CD4-positive, alpha-beta T cell (primary cell): Measurements from ENCODE around the gene SPDYE6. TPM values are rescaled to one million over a fixed set of nuclear protein-coding genes. Genes with fewer than 3 reads are reported as not detected.

Source experiments
- ATAC-seq: fragments of 200-7000 bp; cut with Tn5 transposase; one replicate; pipeline ENCODE4 v1.10.0; 2022; ENCODE audit warnings: mild to moderate bottlenecking; ENCODE audit not compliant: poor library complexity
- CTCF ChIA-PET: fragments of 350-600 bp; sonication (Branson Sonifier 250); formaldehyde crosslinking; loops from one replicate; lab custom pipeline; 2021; ENCODE audit warnings: antibody characterized with exemption, inconsistent platforms; lab: Charles Lee
- POLR2A ChIA-PET: fragments of 350-600 bp; sonication (Branson Sonifier 250); formaldehyde crosslinking; loops from one replicate; lab custom pipeline; 2021; ENCODE audit warnings: antibody characterized with exemption, inconsistent platforms; lab: Charles Lee
- DNase-seq, 14 experiments: peaks; one replicate each; pipeline ENCODE4 v3.0.0-alpha.2; 2013 to 2020; ENCODE audit warnings: mixed read lengths in 2 of 14
- H3K27ac ChIP-seq, 2 donors: one replicate each; pipeline versions ENCODE4 v1.5.1 to v1.7.0; 2013; ENCODE audit warnings: low read length in 2 of 2, low read depth in 1 of 2, mild to moderate bottlenecking in 1 of 2
- H3K27me3 ChIP-seq, 2 experiments: 1 replicate in 1 of 2; 2 replicates in 1 of 2; pipeline versions ENCODE4 v1.6.1 to v1.7.0; 2013; ENCODE audit warnings: low read length in 2 of 2, control low read depth in 1 of 2, mild to moderate bottlenecking in 1 of 2, moderate library complexity in 1 of 2; ENCODE audit not compliant: insufficient read depth in 2 of 2, control insufficient read depth in 1 of 2
- H3K36me3 ChIP-seq: one replicate; pipeline ENCODE4 v1.6.1; 2013; ENCODE audit warnings: low read length, control low read depth; ENCODE audit not compliant: insufficient read depth
- H3K4me1 ChIP-seq: one replicate; pipeline ENCODE4 v1.6.1; 2013; ENCODE audit warnings: low read length, control low read depth; ENCODE audit not compliant: insufficient read depth
- H3K4me3 ChIP-seq: one replicate; pipeline ENCODE4 v1.5.1; 2013; ENCODE audit warnings: mild to moderate bottlenecking, low read length, moderate library complexity
- H3K9me3 ChIP-seq, 2 experiments: 1 replicate in 1 of 2; 2 replicates in 1 of 2; pipeline versions ENCODE4 v1.6.1 to v1.7.0; 2013; ENCODE audit warnings: low read length in 2 of 2, mild to moderate bottlenecking in 2 of 2, control low read depth in 1 of 2, moderate library complexity in 1 of 2; ENCODE audit not compliant: control insufficient read depth in 1 of 2, insufficient read depth in 1 of 2
- H3K27ac Mint-ChIP-seq: one replicate; pipeline ENCODE4 v1.8.0; 2020; ENCODE audit warnings: mixed read lengths
- H3K27me3 Mint-ChIP-seq: one replicate; pipeline ENCODE4 v1.8.0; 2021; ENCODE audit warnings: mixed read lengths
- H3K36me3 Mint-ChIP-seq: one replicate; pipeline ENCODE4 v1.8.0; 2021; ENCODE audit warnings: low read depth, mixed read lengths
- H3K4me1 Mint-ChIP-seq: one replicate; pipeline ENCODE4 v1.8.0; 2021; ENCODE audit warnings: low read depth, mixed read lengths
- H3K4me3 Mint-ChIP-seq: one replicate; pipeline ENCODE4 v1.8.0; 2020; ENCODE audit warnings: mild to moderate bottlenecking, mixed read lengths
- H3K9me3 Mint-ChIP-seq: one replicate; pipeline ENCODE4 v1.8.0; 2020; ENCODE audit warnings: mixed read lengths
- intact Hi-C, 2 experiments: fragments of 100-400 bp; cut with DNase I in 1 of 2; cut with micrococcal nuclease in 1 of 2; formaldehyde crosslinking; loops; one replicate each; pipeline versions ENCODE4 v1.15.1 to v1.9.0; 2023 to 2025; cut with DNase I, micrococcal nuclease
- total RNA-seq, 174 experiments: library from RNA in 2 of 174; stranded (reverse) in 2 of 174; gene quantifications; one replicate each; pipeline ENCODE4 v1.2.3 and lab custom pipeline; 2021 to 2026
- TF ChIP-seq, protein P1 (sequence below): fragments of 200-600 bp; IDR thresholded peaks from one replicate; pipeline ENCODE4 v1.8.0; 2022; ENCODE audit warnings: antibody characterized with exemption, mild to moderate bottlenecking

Gene SPDYE6
- total RNA-seq, 2 experiments from 2014 or later, result not detected

GRCh38 chr7:102319671-102320070 lies 36.6 kb downstream of the SPDYE6 start:
- Histone ChIP-seq H3K9me3 (peaks cover 0 to 5% of the 10 kb centered on the region in 2 experiments), H3K4me1 (no peaks in the 10 kb centered on the region), H3K36me3 (no peaks in the 10 kb centered on the region), H3K4me3 (no peak overlapping the region), H3K27ac (no peak overlapping the region), H3K27me3 (peaks cover 4 to 6% of the 10 kb centered on the region in 2 experiments)
- Mint-ChIP-seq H3K36me3 (no peaks in the 10 kb centered on the region), H3K27ac (no peak overlapping the region), H3K9me3 (no peaks in the 10 kb centered on the region), H3K27me3 (peaks cover 26% of the 10 kb centered on the region), H3K4me1 (no peaks in the 10 kb centered on the region), H3K4me3 (no peak overlapping the region)
- intact Hi-C loops, result no loop called here
- ATAC-seq (no peak), DNase-seq (no peak)
- ChIA-PET CTCF (no interaction called here), POLR2A (no interaction called here)
- TF ChIP-seq, protein P1, sequence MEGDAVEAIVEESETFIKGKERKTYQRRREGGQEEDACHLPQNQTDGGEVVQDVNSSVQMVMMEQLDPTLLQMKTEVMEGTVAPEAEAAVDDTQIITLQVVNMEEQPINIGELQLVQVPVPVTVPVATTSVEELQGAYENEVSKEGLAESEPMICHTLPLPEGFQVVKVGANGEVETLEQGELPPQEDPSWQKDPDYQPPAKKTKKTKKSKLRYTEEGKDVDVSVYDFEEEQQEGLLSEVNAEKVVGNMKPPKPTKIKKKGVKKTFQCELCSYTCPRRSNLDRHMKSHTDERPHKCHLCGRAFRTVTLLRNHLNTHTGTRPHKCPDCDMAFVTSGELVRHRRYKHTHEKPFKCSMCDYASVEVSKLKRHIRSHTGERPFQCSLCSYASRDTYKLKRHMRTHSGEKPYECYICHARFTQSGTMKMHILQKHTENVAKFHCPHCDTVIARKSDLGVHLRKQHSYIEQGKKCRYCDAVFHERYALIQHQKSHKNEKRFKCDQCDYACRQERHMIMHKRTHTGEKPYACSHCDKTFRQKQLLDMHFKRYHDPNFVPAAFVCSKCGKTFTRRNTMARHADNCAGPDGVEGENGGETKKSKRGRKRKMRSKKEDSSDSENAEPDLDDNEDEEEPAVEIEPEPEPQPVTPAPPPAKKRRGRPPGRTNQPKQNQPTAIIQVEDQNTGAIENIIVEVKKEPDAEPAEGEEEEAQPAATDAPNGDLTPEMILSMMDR, result no peak

- H3K9me3 ChIP-seq, result peaks cover 0 to 5% of the 10 kb centered on the region in 2 experiments
- no peaks in the 10 kb centered on the region for H3K4me1 Mint-ChIP-seq
- TF ChIP-seq, protein P1, result no peak
- H3K27ac ChIP-seq, result no peak overlapping the region
- peaks cover 4 to 6% of the 10 kb centered on the region in 2 experiments for H3K27me3 ChIP-seq
- H3K4me3 Mint-ChIP-seq, result no peak overlapping the region
- H3K4me3 ChIP-seq, result no peak overlapping the region
- ATAC-seq, result no peak
- no peaks in the 10 kb centered on the region for H3K9me3 Mint-ChIP-seq
- peaks cover 26% of the 10 kb centered on the region for H3K27me3 Mint-ChIP-seq
- H3K36me3 ChIP-seq, result no peaks in the 10 kb centered on the region
- intact Hi-C loops, result no loop called here
- H3K4me1 ChIP-seq, result no peaks in the 10 kb centered on the region
- ChIA-PET CTCF (no interaction called here), POLR2A (no interaction called here)
- DNase-seq, result no peak
- H3K27ac Mint-ChIP-seq, result no peak overlapping the region
- H3K36me3 Mint-ChIP-seq, result no peaks in the 10 kb centered on the region
Measured at GRCh38 chr7:102318482-102318971, 37.7 kb downstream of the SPDYE6 start.

GRCh38 chr7:102317231-102318059 lies 38.8 kb downstream of the SPDYE6 start:
- CTCF ChIA-PET, result no interaction called here
- H3K4me3 Mint-ChIP-seq, result no peak overlapping the region
- no peak overlapping the region for H3K27ac Mint-ChIP-seq
- TF ChIP-seq, protein P1, result no peak
- H3K27me3 Mint-ChIP-seq, result peaks cover 18% of the 10 kb centered on the region
- Histone ChIP-seq H3K4me1 (no peaks in the 10 kb centered on the region), H3K27ac (no peak overlapping the region), H3K27me3 (peaks cover 0 to 6% of the 10 kb centered on the region in 2 experiments), H3K36me3 (no peaks in the 10 kb centered on the region), H3K9me3 (peaks cover 0 to 5% of the 10 kb centered on the region in 2 experiments), H3K4me3 (no peak overlapping the region)
- DNase-seq (no peak), ATAC-seq (no peak)
- H3K36me3 Mint-ChIP-seq, result no peaks in the 10 kb centered on the region
- POLR2A ChIA-PET, result no interaction called here
- intact Hi-C loops, result no loop called here
- H3K9me3 Mint-ChIP-seq, result no peaks in the 10 kb centered on the region
- H3K4me1 Mint-ChIP-seq, result no peaks in the 10 kb centered on the region
